Measurements from ENCODE around the gene PPP1R26.

Gene PPP1R26

DNA sequence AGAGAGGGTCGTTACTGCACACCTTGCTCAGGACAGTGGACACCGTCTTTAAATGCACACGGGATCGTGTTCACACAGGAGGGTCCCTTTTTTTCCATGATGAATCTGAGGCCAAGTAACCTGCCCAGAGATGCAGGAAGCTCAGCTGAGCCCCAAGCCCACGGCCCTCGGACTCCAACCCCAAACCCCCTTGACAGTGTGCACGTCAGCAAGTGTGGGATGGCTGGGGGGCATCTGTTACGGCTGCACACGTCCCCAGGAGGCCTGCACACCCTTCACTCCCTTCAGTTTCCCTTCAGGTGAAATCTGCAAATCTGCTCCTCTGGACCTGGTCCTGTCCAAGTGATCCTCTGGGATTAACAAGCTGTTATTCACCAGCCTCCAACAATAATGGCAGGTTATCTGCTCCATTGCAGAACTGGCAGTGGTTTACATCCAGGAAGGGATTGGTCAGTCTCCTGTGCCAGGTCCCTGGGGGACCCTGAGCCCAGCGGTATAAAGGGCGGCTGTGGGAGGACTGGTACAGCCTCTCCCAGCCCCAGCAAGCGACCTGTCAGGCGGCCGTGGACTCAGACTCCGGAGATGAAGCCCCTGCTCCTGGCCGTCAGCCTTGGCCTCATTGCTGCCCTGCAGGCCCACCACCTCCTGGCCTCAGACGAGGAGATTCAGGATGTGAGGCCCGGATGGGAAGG, 41.5 kb downstream of the PPP1R26 start, which contains the start of gene LCN1:
LCN1 (plus strand) TSS at position 525 of the 692 bp plus-strand sequence; CDS start at position 583, 58 bp downstream.
- TF ChIP-seq, protein P1, sequence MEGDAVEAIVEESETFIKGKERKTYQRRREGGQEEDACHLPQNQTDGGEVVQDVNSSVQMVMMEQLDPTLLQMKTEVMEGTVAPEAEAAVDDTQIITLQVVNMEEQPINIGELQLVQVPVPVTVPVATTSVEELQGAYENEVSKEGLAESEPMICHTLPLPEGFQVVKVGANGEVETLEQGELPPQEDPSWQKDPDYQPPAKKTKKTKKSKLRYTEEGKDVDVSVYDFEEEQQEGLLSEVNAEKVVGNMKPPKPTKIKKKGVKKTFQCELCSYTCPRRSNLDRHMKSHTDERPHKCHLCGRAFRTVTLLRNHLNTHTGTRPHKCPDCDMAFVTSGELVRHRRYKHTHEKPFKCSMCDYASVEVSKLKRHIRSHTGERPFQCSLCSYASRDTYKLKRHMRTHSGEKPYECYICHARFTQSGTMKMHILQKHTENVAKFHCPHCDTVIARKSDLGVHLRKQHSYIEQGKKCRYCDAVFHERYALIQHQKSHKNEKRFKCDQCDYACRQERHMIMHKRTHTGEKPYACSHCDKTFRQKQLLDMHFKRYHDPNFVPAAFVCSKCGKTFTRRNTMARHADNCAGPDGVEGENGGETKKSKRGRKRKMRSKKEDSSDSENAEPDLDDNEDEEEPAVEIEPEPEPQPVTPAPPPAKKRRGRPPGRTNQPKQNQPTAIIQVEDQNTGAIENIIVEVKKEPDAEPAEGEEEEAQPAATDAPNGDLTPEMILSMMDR (IDR thresholded peaks at IDR 0.05), result no peak

DNA sequence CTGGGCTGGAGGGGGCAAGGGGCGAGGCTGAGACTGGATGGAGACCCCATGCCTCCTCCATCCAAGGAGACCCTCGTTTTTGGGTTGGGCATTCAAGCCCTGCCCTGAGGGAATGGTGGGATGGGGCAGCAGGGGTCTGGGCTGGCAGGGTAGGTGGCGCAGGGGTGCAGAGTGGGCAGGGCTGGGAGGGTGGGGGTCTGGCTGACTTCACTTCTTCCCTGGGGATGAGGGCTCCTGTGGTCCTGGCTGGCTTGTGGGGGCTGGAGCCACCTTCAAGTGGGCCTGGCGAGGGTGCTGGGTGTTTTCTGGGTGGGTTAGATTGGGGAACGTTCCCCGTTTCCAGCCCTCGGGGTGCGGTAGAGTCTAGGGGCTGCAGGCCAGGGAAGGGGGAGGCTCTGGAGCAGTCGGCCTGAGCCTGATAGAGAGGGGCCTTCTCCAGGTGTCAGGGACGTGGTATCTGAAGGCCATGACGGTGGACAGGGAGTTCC, 42.1 kb downstream of the PPP1R26 start:
- TF ChIP-seq, protein P1 (IDR thresholded peaks at IDR 0.05), result no peak

DNA sequence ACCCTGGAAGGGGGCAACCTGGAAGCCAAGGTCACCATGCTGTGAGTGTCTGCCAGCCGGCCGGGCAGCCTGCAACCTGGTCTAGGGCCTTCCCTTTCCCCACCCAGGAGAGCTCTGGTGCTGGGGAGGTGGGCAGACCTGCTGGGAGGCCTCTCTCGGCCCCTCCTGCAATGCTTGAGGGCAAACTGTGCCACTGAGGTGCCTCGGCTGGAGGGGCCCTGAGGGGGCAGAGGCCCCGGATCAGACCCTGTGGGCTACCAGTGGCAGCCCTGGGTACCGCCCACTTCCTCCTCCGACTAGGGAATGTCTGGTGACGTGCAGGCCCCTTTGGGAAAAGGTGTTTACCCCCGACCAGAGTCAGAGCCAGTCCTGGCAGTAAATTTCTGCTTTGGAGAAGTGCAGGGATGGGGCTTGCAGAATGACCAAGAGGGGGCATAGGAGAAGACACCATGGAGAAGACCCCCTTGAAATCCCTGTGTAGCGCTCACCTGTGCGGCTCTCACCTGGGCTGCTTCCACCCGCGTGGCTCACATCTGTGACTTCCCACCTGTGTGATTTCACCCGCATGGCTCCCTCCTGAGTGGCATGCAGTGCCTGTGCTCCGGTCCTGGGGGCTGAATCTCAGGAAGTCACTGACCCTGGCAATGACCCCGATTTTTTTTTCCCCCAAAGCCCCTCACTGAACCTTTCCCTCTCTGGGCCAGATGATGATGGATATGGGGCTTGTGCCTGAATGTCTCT, 42.7 kb downstream of the PPP1R26 start:
- TF ChIP-seq, protein P1 (IDR thresholded peaks at IDR 0.05), result no peak

DNA sequence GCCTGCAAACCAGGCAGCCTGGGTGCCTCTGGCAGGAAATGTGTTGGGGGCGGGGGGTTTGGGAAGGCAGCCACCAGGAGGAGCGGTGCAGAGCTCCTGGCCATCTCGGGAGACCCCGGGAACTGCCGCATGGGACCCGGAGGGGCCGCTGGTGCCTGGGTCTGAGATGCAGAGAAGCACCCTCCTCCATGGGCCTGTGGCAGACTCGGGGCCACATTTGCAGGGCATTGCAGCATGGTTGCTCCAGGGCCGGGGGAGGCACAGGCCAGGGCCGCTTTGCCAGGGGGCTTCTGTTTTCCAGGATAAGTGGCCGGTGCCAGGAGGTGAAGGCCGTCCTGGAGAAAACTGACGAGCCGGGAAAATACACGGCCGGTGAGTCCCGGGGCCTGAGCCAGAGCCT, 43.3 kb downstream of the PPP1R26 start:
- TF ChIP-seq, protein P1 (IDR thresholded peaks at IDR 0.05), result no peak

DNA sequence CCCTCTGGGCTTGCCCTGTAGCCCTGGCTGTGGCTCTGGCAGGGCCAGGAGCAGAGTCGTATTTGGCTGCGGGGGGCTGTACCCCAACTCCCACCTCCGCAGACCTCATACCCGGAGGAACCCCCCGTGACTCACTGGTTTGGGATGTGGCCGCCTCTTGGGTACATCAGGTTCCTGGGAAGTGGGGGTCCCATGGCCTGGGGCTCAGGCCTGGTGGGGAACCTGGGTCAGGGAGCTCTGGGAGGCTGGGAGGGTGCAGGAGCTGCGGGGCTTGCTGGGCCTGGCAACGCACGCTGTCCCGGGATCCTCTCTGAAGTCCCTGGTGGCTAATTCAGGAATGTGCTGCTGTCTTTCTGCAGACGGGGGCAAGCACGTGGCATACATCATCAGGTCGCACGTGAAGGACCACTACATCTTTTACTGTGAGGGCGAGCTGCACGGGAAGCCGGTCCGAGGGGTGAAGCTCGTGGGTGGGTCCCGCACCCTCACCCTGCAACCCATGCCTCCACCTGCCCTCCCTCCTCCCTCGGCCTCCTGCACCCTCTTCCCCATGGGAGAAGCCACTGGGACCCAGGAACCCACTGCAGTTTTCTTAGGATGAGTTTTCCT, 44.0 kb downstream of the PPP1R26 start:
- TF ChIP-seq, protein P1 (IDR thresholded peaks at IDR 0.05), result no peak

DNA sequence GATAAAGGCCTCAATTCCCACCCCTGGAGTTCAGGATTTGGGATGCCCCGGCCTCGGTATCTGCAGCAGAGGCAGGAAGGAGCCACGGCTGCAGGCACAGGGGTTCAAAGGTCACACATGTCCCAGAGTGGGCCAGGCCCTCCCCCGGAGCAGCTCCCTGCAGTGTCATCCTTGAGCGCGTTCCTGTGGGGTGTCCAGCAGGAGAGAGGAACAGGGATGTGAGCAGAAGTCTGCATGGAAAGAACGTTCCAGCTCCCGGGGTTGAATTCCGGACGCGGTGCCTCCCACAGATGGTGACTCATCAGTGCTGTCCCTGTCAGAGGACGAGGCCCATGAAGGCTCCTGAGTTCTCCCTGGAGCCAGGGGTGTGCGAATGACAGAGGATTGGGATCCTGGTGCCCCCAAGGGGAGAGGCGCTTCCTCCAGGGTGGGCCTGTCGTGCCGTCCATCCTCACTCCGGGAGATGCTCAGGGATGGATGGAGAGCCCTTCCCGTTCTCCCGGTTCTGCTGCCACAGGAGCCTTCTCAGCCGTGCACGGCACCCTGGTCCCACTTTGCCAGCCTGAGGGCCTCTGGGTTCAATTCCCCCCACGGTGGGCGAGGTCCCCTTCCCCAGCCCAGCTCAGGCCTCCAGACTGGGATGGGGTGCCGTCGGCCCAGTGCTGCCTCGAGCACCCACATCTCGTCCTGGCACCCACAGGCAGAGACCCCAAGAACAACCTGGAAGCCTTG, 44.7 kb downstream of the PPP1R26 start:
- TF ChIP-seq, protein P1 (IDR thresholded peaks at IDR 0.05), result no peak

All from LNCAP (cell line).